ENCODE data around the gene SP6.

Gene SP6

GRCh38 chr17:47836601-47837000 is 14.4 kb downstream of the SP6 start:
- DNase-seq (ENCODE audit: low read depth in 2 of 2) = no peak

GRCh38 chr17:47834756-47835155 is 16.2 kb downstream of the SP6 start:
- DNase-seq (ENCODE audit: low read depth in 2 of 2) = no peak

- no peak for DNase-seq (ENCODE audit: low read depth in 2 of 2)
Measured at GRCh38 chr17:47831934-47832327, 19.0 kb downstream of the SP6 start.

- DNase-seq (ENCODE audit: low read depth in 2 of 2) = peak; percentile 87 to 94
Measured at GRCh38 chr17:47831003-47831933, 19.7 kb downstream of the SP6 start, which contains the start of the genes LRRC46 and MRPL10. Gene LRRC46 (plus strand): TSS chr17:47831670. CDS start chr17:47831990, 320 bp downstream. Gene MRPL10 (minus strand): TSS chr17:47831541. CDS start chr17:47831511, 30 bp downstream.

- no peak for DNase-seq (ENCODE audit: low read depth in 2 of 2)
Measured at GRCh38 chr17:47830396-47831002, 20.5 kb downstream of the SP6 start.

GRCh38 chr17:47829870-47830269 is 21.1 kb downstream of the SP6 start:
- no peak for DNase-seq (ENCODE audit: low read depth in 2 of 2)

GRCh38 chr17:47823519-47823918 is 27.4 kb downstream of the SP6 start:
- no peak for DNase-seq (ENCODE audit: low read depth in 2 of 2)

- no peak for DNase-seq (ENCODE audit: low read depth in 2 of 2)
Measured at GRCh38 chr17:47822785-47823184, 28.2 kb downstream of the SP6 start.

- peak; percentile 52 to 58 for DNase-seq (ENCODE audit: low read depth in 2 of 2)
Measured at GRCh38 chr17:47821424-47822391, 29.3 kb downstream of the SP6 start, which contains the start of gene OSBPL7. Gene OSBPL7 (minus strand): TSS chr17:47821794. CDS start chr17:47820278, 1,516 bp downstream.

- DNase-seq (ENCODE audit: low read depth in 2 of 2) = no peak
Measured at GRCh38 chr17:47821031-47821423, 29.9 kb downstream of the SP6 start.

- no peak for DNase-seq (ENCODE audit: low read depth in 2 of 2)
Measured at GRCh38 chr17:47820033-47820789, 30.8 kb downstream of the SP6 start.

- no peak for DNase-seq (ENCODE audit: low read depth in 2 of 2)
Measured at GRCh38 chr17:47819475-47819874, 31.5 kb downstream of the SP6 start.

GRCh38 chr17:47818002-47818695 is 32.8 kb downstream of the SP6 start:
- DNase-seq (ENCODE audit: low read depth in 2 of 2) = no peak

- DNase-seq (ENCODE audit: low read depth in 2 of 2) = no peak
Measured at GRCh38 chr17:47816947-47817346, 34.0 kb downstream of the SP6 start.

- no peak for DNase-seq (ENCODE audit: low read depth in 2 of 2)
Measured at GRCh38 chr17:47816111-47816735, 34.7 kb downstream of the SP6 start.

GRCh38 chr17:47815106-47815918 is 35.7 kb downstream of the SP6 start:
- no peak for DNase-seq (ENCODE audit: low read depth in 2 of 2)

GRCh38 chr17:47813512-47814031 is 37.4 kb downstream of the SP6 start:
- no peak for DNase-seq (ENCODE audit: low read depth in 2 of 2)

GRCh38 chr17:47813077-47813476 is 37.9 kb downstream of the SP6 start:
- no peak for DNase-seq (ENCODE audit: low read depth in 2 of 2)

Data from stimulated activated CD4-positive, alpha-beta T cell treated with anti-CD3 and anti-CD28 coated beads, Interleukin-12 subunit alpha, Interleukin-12 subunit beta, amount 100 ng/mL, for 24 hours (primary cell).